ENCODE data around the gene CCM2L.

DNA sequence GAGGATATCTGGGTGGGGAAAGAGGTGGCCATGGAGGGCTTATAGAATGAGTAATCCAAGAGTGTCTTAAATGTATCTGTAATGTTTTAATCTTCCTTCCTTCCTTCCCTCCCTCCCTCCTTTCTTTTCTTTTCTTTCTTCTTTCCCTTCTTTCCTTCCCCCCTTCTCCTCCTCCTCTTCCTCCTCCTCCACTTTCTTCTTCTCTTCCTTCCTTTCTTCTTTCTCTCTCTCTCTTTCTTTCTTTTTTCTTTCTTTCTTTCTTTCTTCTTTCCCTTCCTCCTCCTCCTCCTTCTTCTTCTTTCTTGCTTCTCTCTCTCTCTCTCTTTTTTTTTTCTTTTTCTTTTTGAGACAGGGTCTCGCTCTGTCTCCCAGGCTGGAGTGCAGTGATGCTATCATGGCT, 49.0 kb downstream of the CCM2L start:
- TF ChIP-seq EP300 (IDR thresholded peaks at IDR 0.05; ENCODE audit: borderline replicate concordance) (no peak), CEBPB (IDR thresholded peaks at IDR 0.05) (no peak), TAF1 (IDR thresholded peaks at IDR 0.05; ENCODE audit: low read depth) (no peak), TCF12 (IDR thresholded peaks at IDR 0.05; ENCODE audit: low read depth) (no peak), CREB1 (IDR thresholded peaks at IDR 0.05; ENCODE audit: low read depth) (no peak), YY1 (IDR thresholded peaks at IDR 0.05; ENCODE audit: low read depth) (no peak), TEAD4 (IDR thresholded peaks at IDR 0.05) (no peak), NFIC (IDR thresholded peaks at IDR 0.05) (no peak)
- TF ChIP-seq, protein P1, sequence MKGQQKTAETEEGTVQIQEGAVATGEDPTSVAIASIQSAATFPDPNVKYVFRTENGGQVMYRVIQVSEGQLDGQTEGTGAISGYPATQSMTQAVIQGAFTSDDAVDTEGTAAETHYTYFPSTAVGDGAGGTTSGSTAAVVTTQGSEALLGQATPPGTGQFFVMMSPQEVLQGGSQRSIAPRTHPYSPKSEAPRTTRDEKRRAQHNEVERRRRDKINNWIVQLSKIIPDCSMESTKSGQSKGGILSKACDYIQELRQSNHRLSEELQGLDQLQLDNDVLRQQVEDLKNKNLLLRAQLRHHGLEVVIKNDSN (IDR thresholded peaks at IDR 0.05) = no peak
- TF ChIP-seq, protein P2, sequence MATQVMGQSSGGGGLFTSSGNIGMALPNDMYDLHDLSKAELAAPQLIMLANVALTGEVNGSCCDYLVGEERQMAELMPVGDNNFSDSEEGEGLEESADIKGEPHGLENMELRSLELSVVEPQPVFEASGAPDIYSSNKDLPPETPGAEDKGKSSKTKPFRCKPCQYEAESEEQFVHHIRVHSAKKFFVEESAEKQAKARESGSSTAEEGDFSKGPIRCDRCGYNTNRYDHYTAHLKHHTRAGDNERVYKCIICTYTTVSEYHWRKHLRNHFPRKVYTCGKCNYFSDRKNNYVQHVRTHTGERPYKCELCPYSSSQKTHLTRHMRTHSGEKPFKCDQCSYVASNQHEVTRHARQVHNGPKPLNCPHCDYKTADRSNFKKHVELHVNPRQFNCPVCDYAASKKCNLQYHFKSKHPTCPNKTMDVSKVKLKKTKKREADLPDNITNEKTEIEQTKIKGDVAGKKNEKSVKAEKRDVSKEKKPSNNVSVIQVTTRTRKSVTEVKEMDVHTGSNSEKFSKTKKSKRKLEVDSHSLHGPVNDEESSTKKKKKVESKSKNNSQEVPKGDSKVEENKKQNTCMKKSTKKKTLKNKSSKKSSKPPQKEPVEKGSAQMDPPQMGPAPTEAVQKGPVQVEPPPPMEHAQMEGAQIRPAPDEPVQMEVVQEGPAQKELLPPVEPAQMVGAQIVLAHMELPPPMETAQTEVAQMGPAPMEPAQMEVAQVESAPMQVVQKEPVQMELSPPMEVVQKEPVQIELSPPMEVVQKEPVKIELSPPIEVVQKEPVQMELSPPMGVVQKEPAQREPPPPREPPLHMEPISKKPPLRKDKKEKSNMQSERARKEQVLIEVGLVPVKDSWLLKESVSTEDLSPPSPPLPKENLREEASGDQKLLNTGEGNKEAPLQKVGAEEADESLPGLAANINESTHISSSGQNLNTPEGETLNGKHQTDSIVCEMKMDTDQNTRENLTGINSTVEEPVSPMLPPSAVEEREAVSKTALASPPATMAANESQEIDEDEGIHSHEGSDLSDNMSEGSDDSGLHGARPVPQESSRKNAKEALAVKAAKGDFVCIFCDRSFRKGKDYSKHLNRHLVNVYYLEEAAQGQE (IDR thresholded peaks at IDR 0.05; ENCODE audit: low read depth) = no peak
